Upper lobe of left lung (tissue), 4 donors: ENCODE results near the gene XIRP2.

Source experiments
- EP300 ChIP-seq, 4 donors: sonication (generic); formaldehyde crosslinking; IDR thresholded peaks; one replicate each; pipeline ENCODE4 v1.5.1; 2017; ENCODE audit warnings: antibody characterized with exemption in 4 of 4, control low read depth in 2 of 4
- POLR2A ChIP-seq, 4 donors: fragments of 450-650 bp; IDR thresholded peaks; one replicate each; pipeline ENCODE4 v1.5.1; 2016 to 2017; ENCODE audit warnings: antibody characterized with exemption in 4 of 4, mild to moderate bottlenecking in 2 of 4
- POLR2AphosphoS5 ChIP-seq, 2 donors: sonication (generic); formaldehyde crosslinking; IDR thresholded peaks; one replicate each; pipeline ENCODE4 v1.5.1; 2017; ENCODE audit warnings: antibody characterized with exemption in 2 of 2
- TF ChIP-seq, protein P1 (sequence below), 6 experiments: fragments of 450-650 bp in 4 of 6; fragments of 200-600 bp in 2 of 6; sonication (generic) in 2 of 6; IDR thresholded peaks; one replicate each; pipeline ENCODE4 v1.5.1; 2016 to 2019; ENCODE audit warnings: antibody characterized with exemption in 6 of 6

- TF ChIP-seq POLR2A (IDR thresholded peaks at IDR 0.05) (no peak), EP300 (IDR thresholded peaks at IDR 0.05) (no peak), POLR2AphosphoS5 (IDR thresholded peaks at IDR 0.05) (no peak)
- TF ChIP-seq, protein P1, sequence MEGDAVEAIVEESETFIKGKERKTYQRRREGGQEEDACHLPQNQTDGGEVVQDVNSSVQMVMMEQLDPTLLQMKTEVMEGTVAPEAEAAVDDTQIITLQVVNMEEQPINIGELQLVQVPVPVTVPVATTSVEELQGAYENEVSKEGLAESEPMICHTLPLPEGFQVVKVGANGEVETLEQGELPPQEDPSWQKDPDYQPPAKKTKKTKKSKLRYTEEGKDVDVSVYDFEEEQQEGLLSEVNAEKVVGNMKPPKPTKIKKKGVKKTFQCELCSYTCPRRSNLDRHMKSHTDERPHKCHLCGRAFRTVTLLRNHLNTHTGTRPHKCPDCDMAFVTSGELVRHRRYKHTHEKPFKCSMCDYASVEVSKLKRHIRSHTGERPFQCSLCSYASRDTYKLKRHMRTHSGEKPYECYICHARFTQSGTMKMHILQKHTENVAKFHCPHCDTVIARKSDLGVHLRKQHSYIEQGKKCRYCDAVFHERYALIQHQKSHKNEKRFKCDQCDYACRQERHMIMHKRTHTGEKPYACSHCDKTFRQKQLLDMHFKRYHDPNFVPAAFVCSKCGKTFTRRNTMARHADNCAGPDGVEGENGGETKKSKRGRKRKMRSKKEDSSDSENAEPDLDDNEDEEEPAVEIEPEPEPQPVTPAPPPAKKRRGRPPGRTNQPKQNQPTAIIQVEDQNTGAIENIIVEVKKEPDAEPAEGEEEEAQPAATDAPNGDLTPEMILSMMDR (IDR thresholded peaks at IDR 0.05) = peak; percentile 30 to 68 (median 58)
Measured at GRCh38 chr2:167212014-167212648, 323.9 kb downstream of the XIRP2 start.
